ENCODE results near the gene EFTUD2. TPM values are rescaled to one million over a fixed set of nuclear protein-coding genes. Genes with fewer than 3 reads are reported as not detected.

The EFTUD2 gene
- total and polyA plus RNA-seq, 2 of the 13 experiments (the other 11 are each of a cell fraction or from before 2014, with no cell fraction given): 111 to 137 TPM

DNA sequence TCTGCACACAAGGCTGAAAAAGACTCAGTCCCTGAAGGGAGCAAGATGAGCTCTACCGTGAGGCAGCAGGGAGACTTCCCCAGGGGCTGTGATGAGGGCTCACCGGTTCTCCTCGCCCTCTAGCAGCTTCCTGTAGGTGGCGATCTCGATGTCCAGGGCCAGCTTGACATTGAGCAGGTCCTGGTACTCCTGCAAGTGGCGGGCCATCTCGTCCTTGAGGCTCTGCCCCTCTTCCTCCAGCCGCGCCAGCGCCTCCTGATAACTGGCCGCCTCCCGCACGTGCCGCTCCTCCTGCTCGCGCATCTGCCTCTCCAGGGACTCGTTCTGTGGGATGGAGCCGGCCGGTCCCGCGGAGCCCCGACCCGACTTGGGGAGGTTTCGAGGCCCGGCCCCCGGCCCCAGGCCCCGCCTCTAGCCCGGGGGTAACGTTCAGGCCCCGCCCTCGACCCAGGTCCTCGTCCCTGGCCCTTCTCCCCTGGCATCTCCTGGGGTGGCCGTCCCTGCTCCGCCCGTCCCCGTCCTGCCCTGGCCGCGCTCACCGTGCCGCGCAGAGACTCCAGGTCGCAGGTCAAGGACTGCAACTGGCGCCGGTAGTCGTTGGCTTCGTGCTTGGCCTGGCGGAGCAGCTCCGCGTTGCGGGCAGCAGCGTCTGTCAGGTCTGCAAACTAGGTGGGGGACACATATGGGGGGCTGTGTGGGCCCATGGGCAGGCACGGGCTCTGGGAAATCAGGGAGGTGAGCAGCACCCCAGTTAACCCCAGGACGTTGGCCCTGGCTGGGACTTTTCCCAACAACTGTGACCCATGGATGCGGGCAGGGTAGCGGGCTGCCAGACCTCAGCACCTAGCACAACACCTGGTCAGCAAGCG is 12.1 kb upstream of the EFTUD2 start (continued):
- TF ChIP-seq ZNF367 (CRISPR knock-in tag; IDR thresholded peaks at IDR 0.05; ENCODE audit: borderline replicate concordance): no peak
- no peak for TF ChIP-seq SYNCRIP (IDR thresholded peaks at IDR 0.05; ENCODE audit: insufficient read depth, low read depth, low read length)
- 0 out of 2 replicates have a peak, but pooled peaks have one; percentile 37 for TF ChIP-seq ZNF616 (CRISPR knock-in tag; IDR thresholded peaks at IDR 0.05; ENCODE audit: low read depth)
- TF ChIP-seq BORCS8-MEF2B (CRISPR knock-in tag; IDR thresholded peaks at IDR 0.05): no peak
- no peak for TF ChIP-seq ZSCAN20 (CRISPR knock-in tag; IDR thresholded peaks at IDR 0.05; ENCODE audit: borderline replicate concordance)
- no peak for TF ChIP-seq NFKBIZ (CRISPR knock-in tag; IDR thresholded peaks at IDR 0.05)
- TF ChIP-seq PHF5A (CRISPR knock-in tag; IDR thresholded peaks at IDR 0.05; ENCODE audit: low read depth, unreplicated experiment): no peak
- no peak for TF ChIP-seq RFXAP (CRISPR knock-in tag; IDR thresholded peaks at IDR 0.05; ENCODE audit: borderline replicate concordance)
- TF ChIP-seq, protein P1, sequence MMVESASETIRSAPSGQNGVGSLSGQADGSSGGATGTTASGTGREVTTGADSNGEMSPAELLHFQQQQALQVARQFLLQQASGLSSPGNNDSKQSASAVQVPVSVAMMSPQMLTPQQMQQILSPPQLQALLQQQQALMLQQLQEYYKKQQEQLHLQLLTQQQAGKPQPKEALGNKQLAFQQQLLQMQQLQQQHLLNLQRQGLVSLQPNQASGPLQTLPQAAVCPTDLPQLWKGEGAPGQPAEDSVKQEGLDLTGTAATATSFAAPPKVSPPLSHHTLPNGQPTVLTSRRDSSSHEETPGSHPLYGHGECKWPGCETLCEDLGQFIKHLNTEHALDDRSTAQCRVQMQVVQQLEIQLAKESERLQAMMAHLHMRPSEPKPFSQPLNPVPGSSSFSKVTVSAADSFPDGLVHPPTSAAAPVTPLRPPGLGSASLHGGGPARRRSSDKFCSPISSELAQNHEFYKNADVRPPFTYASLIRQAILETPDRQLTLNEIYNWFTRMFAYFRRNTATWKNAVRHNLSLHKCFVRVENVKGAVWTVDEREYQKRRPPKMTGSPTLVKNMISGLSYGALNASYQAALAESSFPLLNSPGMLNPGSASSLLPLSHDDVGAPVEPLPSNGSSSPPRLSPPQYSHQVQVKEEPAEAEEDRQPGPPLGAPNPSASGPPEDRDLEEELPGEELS (CRISPR knock-in tag; IDR thresholded peaks at IDR 0.05): no peak
- peak; percentile 71 for TF ChIP-seq KDM2A (CRISPR knock-in tag; IDR thresholded peaks at IDR 0.05; ENCODE audit: borderline replicate concordance, low read depth)
- TF ChIP-seq SUZ12 (IDR thresholded peaks at IDR 0.05; ENCODE audit: low read depth, low read length): no peak
- no peak for TF ChIP-seq ZNF329 (CRISPR knock-in tag; IDR thresholded peaks at IDR 0.05; ENCODE audit: low read depth)
- TF ChIP-seq FOXO1 (CRISPR knock-in tag; IDR thresholded peaks at IDR 0.05): peak; percentile 12; the same call in 1 of the 2 replicates
- no peak for TF ChIP-seq ZNF781 (CRISPR knock-in tag; IDR thresholded peaks at IDR 0.05; ENCODE audit: borderline replicate concordance, not compliant biosample characterization)
- no peak for TF ChIP-seq MBNL3 (CRISPR knock-in tag; conservative IDR thresholded peaks at IDR 0.05)
- TF ChIP-seq, protein P2, sequence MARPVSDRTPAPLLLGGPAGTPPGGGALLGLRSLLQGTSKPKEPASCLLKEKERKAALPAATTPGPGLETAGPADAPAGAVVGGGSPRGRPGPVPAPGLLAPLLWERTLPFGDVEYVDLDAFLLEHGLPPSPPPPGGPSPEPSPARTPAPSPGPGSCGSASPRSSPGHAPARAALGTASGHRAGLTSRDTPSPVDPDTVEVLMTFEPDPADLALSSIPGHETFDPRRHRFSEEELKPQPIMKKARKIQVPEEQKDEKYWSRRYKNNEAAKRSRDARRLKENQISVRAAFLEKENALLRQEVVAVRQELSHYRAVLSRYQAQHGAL (CRISPR knock-in tag; IDR thresholded peaks at IDR 0.05; ENCODE audit: not compliant biosample characterization): no peak
- TF ChIP-seq, protein P3, sequence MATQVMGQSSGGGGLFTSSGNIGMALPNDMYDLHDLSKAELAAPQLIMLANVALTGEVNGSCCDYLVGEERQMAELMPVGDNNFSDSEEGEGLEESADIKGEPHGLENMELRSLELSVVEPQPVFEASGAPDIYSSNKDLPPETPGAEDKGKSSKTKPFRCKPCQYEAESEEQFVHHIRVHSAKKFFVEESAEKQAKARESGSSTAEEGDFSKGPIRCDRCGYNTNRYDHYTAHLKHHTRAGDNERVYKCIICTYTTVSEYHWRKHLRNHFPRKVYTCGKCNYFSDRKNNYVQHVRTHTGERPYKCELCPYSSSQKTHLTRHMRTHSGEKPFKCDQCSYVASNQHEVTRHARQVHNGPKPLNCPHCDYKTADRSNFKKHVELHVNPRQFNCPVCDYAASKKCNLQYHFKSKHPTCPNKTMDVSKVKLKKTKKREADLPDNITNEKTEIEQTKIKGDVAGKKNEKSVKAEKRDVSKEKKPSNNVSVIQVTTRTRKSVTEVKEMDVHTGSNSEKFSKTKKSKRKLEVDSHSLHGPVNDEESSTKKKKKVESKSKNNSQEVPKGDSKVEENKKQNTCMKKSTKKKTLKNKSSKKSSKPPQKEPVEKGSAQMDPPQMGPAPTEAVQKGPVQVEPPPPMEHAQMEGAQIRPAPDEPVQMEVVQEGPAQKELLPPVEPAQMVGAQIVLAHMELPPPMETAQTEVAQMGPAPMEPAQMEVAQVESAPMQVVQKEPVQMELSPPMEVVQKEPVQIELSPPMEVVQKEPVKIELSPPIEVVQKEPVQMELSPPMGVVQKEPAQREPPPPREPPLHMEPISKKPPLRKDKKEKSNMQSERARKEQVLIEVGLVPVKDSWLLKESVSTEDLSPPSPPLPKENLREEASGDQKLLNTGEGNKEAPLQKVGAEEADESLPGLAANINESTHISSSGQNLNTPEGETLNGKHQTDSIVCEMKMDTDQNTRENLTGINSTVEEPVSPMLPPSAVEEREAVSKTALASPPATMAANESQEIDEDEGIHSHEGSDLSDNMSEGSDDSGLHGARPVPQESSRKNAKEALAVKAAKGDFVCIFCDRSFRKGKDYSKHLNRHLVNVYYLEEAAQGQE (IDR thresholded peaks at IDR 0.05; ENCODE audit: borderline replicate concordance in 1 of 2, low read depth in 1 of 2, low read length in 2 of 2): no peak
- TF ChIP-seq GABPB1 (CRISPR knock-in tag; IDR thresholded peaks at IDR 0.05): peak; percentile 60; the same call in 1 of the 2 replicates
- TF ChIP-seq ZNF496 (CRISPR knock-in tag; IDR thresholded peaks at IDR 0.05; ENCODE audit: insufficient replicate concordance): no peak
- peak; percentile 29; the same call in 1 of the 2 replicates for TF ChIP-seq ZNF788 (CRISPR knock-in tag; IDR thresholded peaks at IDR 0.05; ENCODE audit: borderline replicate concordance)
